SKM-1 (cell line): ENCODE measurements around the gene POLR1E.
"Not testable (repeated sequence)": the region's sequence is repeated elsewhere in the genome, so short reads cannot be mapped to it uniquely, and the experiment has no call there.

ENCODE experiments used
- DNase-seq: peaks from one replicate; lab custom pipeline; 2025; ENCODE audit not compliant: unreplicated experiment; lab: John Stamatoyannopoulos, UW

The POLR1E gene

GRCh38 chr9:37499297-37499696 is 13.5 kb downstream of the POLR1E start:
- DNase-seq: no peak

- DNase-seq: no peak
These were observed 16.3 kb downstream of the POLR1E start for GRCh38 chr9:37501957-37502596.

- DNase-seq: no peak
These were observed 18.0 kb downstream of the POLR1E start for GRCh38 chr9:37503736-37504135.

GRCh38 chr9:37504605-37505004 is 18.9 kb downstream of the POLR1E start:
- DNase-seq: no peak

- DNase-seq: no peak
These were observed 21.9 kb downstream of the POLR1E start for GRCh38 chr9:37507566-37508134.

GRCh38 chr9:37508135-37508833 is 22.5 kb downstream of the POLR1E start:
- DNase-seq: no peak

- no peak for DNase-seq
These were observed 23.1 kb downstream of the POLR1E start for GRCh38 chr9:37508834-37509206.

GRCh38 chr9:37509536-37509935 is 23.8 kb downstream of the POLR1E start:
- DNase-seq: no peak

- DNase-seq: not testable (repeated sequence)
These were observed 24.3 kb downstream of the POLR1E start for GRCh38 chr9:37510053-37510452.

GRCh38 chr9:37511016-37512010 is 25.6 kb downstream of the POLR1E start:
- DNase-seq: no peak

- no peak for DNase-seq
These were observed 26.7 kb downstream of the POLR1E start for GRCh38 chr9:37512437-37512836.

- not testable (repeated sequence) for DNase-seq
These were observed 28.7 kb downstream of the POLR1E start for GRCh38 chr9:37514415-37514814.

GRCh38 chr9:37514999-37515398 is 29.3 kb downstream of the POLR1E start:
- DNase-seq: no peak

- no peak for DNase-seq
These were observed 30.0 kb downstream of the POLR1E start for GRCh38 chr9:37515620-37516258.

- no peak for DNase-seq
These were observed 32.2 kb downstream of the POLR1E start for GRCh38 chr9:37517923-37518322.

- DNase-seq: no peak
These were observed 34.9 kb downstream of the POLR1E start for GRCh38 chr9:37520641-37521040.

GRCh38 chr9:37521111-37521510 is 35.4 kb downstream of the POLR1E start:
- DNase-seq: no peak

GRCh38 chr9:37522971-37523370 is 37.2 kb downstream of the POLR1E start:
- no peak for DNase-seq

GRCh38 chr9:37523916-37524315 is 38.2 kb downstream of the POLR1E start:
- DNase-seq: no peak

- DNase-seq: no peak
These were observed 43.1 kb downstream of the POLR1E start for GRCh38 chr9:37528652-37529471.
